Kidney (tissue), 14 donors: ENCODE results near the gene ACVR1B. TPM values are rescaled to one million over a fixed set of nuclear protein-coding genes. Genes with fewer than 3 reads are reported as not detected.

Source experiments
- DNase-seq, 5 donors: peaks; one replicate each; pipeline ENCODE4 v3.0.0-alpha.2; 2013 to 2020
- FAIRE-seq: peaks from 2 replicates; lab custom pipeline; 2012; peaks lifted over from hg19 to GRCh38; lab: Jason Lieb, UNC
- H3K27ac ChIP-seq, 2 donors: one replicate each; pipeline ENCODE4 v1.7.0; 2013; ENCODE audit warnings: low read depth in 2 of 2, low read length in 2 of 2, inconsistent platforms in 1 of 2
- H3K27me3 ChIP-seq: one replicate; pipeline ENCODE4 v1.7.1; 2013; ENCODE audit warnings: low read length, inconsistent platforms; ENCODE audit not compliant: control insufficient read depth, insufficient read depth
- H3K36me3 ChIP-seq, 3 donors: one replicate each; pipeline versions ENCODE4 v1.7.0 to v1.7.1; 2013; ENCODE audit warnings: low read length in 3 of 3, control low read depth in 1 of 3, inconsistent platforms in 1 of 3; ENCODE audit not compliant: insufficient read depth in 3 of 3, control insufficient read depth in 2 of 3
- H3K4me1 ChIP-seq, 3 donors: one replicate each; pipeline versions ENCODE4 v1.7.0 to v1.7.1; 2013; ENCODE audit warnings: low read length in 3 of 3, inconsistent platforms in 1 of 3, low read depth in 1 of 3; ENCODE audit not compliant: control insufficient read depth in 2 of 3, insufficient read depth in 2 of 3
- H3K4me3 ChIP-seq, 3 donors: one replicate each; pipeline versions ENCODE4 v1.7.0 to v1.8.1; 2013; ENCODE audit warnings: low read length in 3 of 3, control low read depth in 1 of 3, inconsistent platforms in 1 of 3
- H3K9ac ChIP-seq, 3 donors: one replicate each; pipeline versions ENCODE4 v1.7.0 to v1.7.1; 2013; ENCODE audit warnings: low read length in 3 of 3, control low read depth in 1 of 3, inconsistent platforms in 1 of 3
- H3K9me3 ChIP-seq, 3 donors: one replicate each; pipeline versions ENCODE4 v1.7.0 to v1.7.1; 2013; ENCODE audit warnings: low read length in 3 of 3, control low read depth in 1 of 3, inconsistent platforms in 1 of 3; ENCODE audit not compliant: control insufficient read depth in 2 of 3, insufficient read depth in 1 of 3
- intact Hi-C: fragments of 100-400 bp; cut with DNase I; formaldehyde crosslinking; loops from one replicate; pipeline ENCODE4 v1.11.1; 2022
- polyA plus RNA-seq: library from polyadenylated mRNA; stranded (reverse); fragments of 350-450 nt; fragmentation: Illumina TruSeq; extraction: RNeasy Lipid Tissue Mini Kit (QIAGEN cat#74804); gene quantifications from one replicate; pipeline ENCODE4 v1.2.3, GENCODE V29; 2014; ENCODE audit warnings: low read depth, low replicate concordance; ENCODE audit not compliant: insufficient read depth
- total RNA-seq: library from RNA; stranded (reverse); fragmentation: NEBNext Ultra II Directional; extraction: Animal tissue kit (Norgen Biotek cat#: 25700); gene quantifications from one replicate; pipeline ENCODE4 v1.2.1, GENCODE V29; 2021
- TF ChIP-seq, protein P1 (sequence below): IDR thresholded peaks from 3 replicates; pipeline ENCODE4 v1.5.1; 2012; ENCODE audit warnings: mild to moderate bottlenecking, moderate library complexity, borderline replicate concordance; ENCODE audit not compliant: insufficient read depth; ENCODE audit errors: extremely low read depth
- donor health status: control.
- donor health status: control.
- donor health status: control.
- donor health status: control.
- donor health status: control.
- donor health status: DM: yes; HTN: yes; CAD: no.
- donor health status: Normal renal cell carcinoma (clear cell type).

ACVR1B gene
- total and polyA plus RNA-seq, 2 donors from 2014 or later: 30.6 to 95.5 TPM

- Histone ChIP-seq H3K36me3 (no peaks in the 10 kb centered on the region), H3K27ac (peak overlapping the region; percentile 48 to 80), H3K4me1 (peaks cover 0 to 28% (median 25%) of the 10 kb centered on the region in 3 donors), H3K27me3 (no peaks in the 10 kb centered on the region), H3K4me3 (no peak overlapping the region), H3K9me3 (no peaks in the 10 kb centered on the region), H3K9ac (peak overlapping the region in 1 of 3 donors; percentile 30)
- FAIRE-seq (no peak), DNase-seq (peak in 2 of 5 donors; percentile 28 to 59)
- TF ChIP-seq, protein P1, sequence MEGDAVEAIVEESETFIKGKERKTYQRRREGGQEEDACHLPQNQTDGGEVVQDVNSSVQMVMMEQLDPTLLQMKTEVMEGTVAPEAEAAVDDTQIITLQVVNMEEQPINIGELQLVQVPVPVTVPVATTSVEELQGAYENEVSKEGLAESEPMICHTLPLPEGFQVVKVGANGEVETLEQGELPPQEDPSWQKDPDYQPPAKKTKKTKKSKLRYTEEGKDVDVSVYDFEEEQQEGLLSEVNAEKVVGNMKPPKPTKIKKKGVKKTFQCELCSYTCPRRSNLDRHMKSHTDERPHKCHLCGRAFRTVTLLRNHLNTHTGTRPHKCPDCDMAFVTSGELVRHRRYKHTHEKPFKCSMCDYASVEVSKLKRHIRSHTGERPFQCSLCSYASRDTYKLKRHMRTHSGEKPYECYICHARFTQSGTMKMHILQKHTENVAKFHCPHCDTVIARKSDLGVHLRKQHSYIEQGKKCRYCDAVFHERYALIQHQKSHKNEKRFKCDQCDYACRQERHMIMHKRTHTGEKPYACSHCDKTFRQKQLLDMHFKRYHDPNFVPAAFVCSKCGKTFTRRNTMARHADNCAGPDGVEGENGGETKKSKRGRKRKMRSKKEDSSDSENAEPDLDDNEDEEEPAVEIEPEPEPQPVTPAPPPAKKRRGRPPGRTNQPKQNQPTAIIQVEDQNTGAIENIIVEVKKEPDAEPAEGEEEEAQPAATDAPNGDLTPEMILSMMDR: peak; percentile 68
- intact Hi-C loops: no loop called here
Measured at GRCh38 chr12:51926718-51927117, 24.8 kb upstream of the ACVR1B start.

DNA sequence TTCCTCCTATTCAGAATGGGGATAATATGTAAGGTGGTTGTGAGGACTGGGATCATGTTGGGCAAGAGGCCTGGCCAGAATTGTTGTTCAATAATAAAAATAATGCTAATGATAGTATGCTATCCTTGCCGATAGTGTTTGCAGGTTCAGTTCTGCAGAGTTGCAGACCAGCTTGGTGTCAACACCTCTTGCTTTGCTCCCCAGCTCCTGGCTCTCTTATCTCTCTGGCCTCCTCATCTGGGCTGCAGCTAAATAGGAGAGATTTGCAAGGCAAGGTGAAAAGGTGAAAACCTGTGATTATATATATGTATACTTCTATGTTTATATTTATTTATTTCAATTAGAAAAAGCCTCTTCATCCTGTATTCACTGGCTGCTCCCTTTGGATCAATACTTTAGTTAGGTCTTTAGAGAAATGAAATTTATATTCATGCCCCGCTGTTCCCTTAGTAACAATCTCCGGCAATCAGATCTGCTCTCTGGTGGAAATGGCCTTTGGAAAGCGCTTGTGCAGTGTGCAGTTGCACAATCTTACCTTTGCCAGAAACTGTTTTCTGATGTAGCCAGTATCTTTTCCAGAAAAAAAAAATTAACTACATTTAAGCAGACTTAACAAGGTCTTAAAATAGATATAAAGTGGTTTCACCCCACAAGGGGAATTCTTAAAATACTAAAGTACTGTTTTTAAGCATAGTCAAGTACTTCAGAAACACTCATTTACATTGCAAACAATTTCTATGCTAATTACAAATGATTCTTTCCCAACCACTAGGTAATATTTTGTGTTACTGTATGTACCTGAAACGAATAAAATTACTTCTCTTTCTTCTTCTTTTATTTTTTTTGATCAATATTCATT is 19.1 kb upstream of the ACVR1B start:
- Histone ChIP-seq H3K27ac (no peak overlapping the region), H3K27me3 (no peaks in the 10 kb centered on the region), H3K4me3 (no peak overlapping the region), H3K9ac (no peak overlapping the region), H3K4me1 (no peaks in the 10 kb centered on the region), H3K9me3 (no peaks in the 10 kb centered on the region), H3K36me3 (no peaks in the 10 kb centered on the region)
- peak in 1 of 5 donors; percentile 36 for DNase-seq
- TF ChIP-seq, protein P1: no peak
- intact Hi-C loops: no loop called here
- no peak for FAIRE-seq

- H3K9me3 ChIP-seq: no peaks in the 10 kb centered on the region
- no peaks in the 10 kb centered on the region for H3K36me3 ChIP-seq
- TF ChIP-seq, protein P1: no peak
- FAIRE-seq (no peak), DNase-seq (no peak)
- intact Hi-C loops: no loop called here
- peaks cover 0 to 5% (median 4%) of the 10 kb centered on the region in 3 donors for H3K4me1 ChIP-seq
- H3K27me3 ChIP-seq: no peaks in the 10 kb centered on the region
- no peak overlapping the region for H3K9ac ChIP-seq
- H3K27ac ChIP-seq: no peak overlapping the region
- no peak overlapping the region for H3K4me3 ChIP-seq
Measured at GRCh38 chr12:51934080-51934479, 17.4 kb upstream of the ACVR1B start.
